Liver (tissue), 9 donors: Measurements from ENCODE around the gene MOK. TPM values are rescaled to one million over a fixed set of nuclear protein-coding genes. Genes with fewer than 3 reads are reported as not detected.

Experiments
- DNase-seq: peaks from one replicate; pipeline ENCODE4 v3.0.0-alpha.2; 2017; ENCODE audit warnings: low spot score
- H3K27ac ChIP-seq, 2 donors: one replicate each; pipeline ENCODE4 v1.7.0; 2013; ENCODE audit warnings: inconsistent platforms in 2 of 2, low read length in 2 of 2, control low read depth in 1 of 2, low read depth in 1 of 2, mild to moderate bottlenecking in 1 of 2
- H3K27me3 ChIP-seq, 4 donors: one replicate each; pipeline versions ENCODE4 v1.6.1 to v1.7.0; 2013; ENCODE audit warnings: low read length in 3 of 4, inconsistent platforms in 1 of 4, mild to moderate bottlenecking in 1 of 4, moderate library complexity in 1 of 4; ENCODE audit not compliant: control insufficient read depth in 4 of 4, insufficient read depth in 4 of 4
- H3K36me3 ChIP-seq, 4 donors: one replicate each; pipeline versions ENCODE4 v1.6.1 to v1.7.0; 2013; ENCODE audit warnings: low read length in 3 of 4, mild to moderate bottlenecking in 3 of 4, low read depth in 1 of 4, moderate library complexity in 1 of 4; ENCODE audit not compliant: control insufficient read depth in 4 of 4, insufficient read depth in 3 of 4
- H3K4me1 ChIP-seq, 4 donors: one replicate each; pipeline versions ENCODE4 v1.6.1 to v1.7.0; 2013; ENCODE audit warnings: low read length in 3 of 4, mild to moderate bottlenecking in 3 of 4, moderate library complexity in 1 of 4; ENCODE audit not compliant: control insufficient read depth in 4 of 4, insufficient read depth in 4 of 4
- H3K4me3 ChIP-seq, 3 donors: one replicate each; pipeline versions ENCODE4 v1.6.1 to v1.7.0; 2013; ENCODE audit warnings: low read length in 3 of 3, control low read depth in 1 of 3, low read depth in 1 of 3, mild to moderate bottlenecking in 1 of 3
- H3K9ac ChIP-seq, 2 donors: one replicate each; pipeline ENCODE4 v1.7.0; 2013; ENCODE audit warnings: low read length in 2 of 2, mild to moderate bottlenecking in 2 of 2, moderate library complexity in 2 of 2, control low read depth in 1 of 2, low read depth in 1 of 2
- H3K9me3 ChIP-seq, 4 donors: one replicate each; pipeline versions ENCODE4 v1.6.1 to v1.7.0; 2013; ENCODE audit warnings: low read length in 3 of 4; ENCODE audit not compliant: control insufficient read depth in 4 of 4
- CTCF ChIP-seq: fragments of 150-350 bp; IDR thresholded peaks from 2 replicates; pipeline ENCODE4 v1.5.1; 2017; ENCODE audit warnings: improper control_type of control experiment, low read depth, low read length; ENCODE audit not compliant: missing input control
- EGR1 ChIP-seq, 2 donors: IDR thresholded peaks; 2 replicates each; pipeline ENCODE4 v1.6.1; 2016 to 2018; ENCODE audit warnings: antibody characterized with exemption in 2 of 2, low read depth in 2 of 2
- FOXA1 ChIP-seq: IDR thresholded peaks from 2 replicates; pipeline ENCODE4 v1.6.1; 2016; ENCODE audit warnings: antibody characterized with exemption
- GABPA ChIP-seq, 2 donors: IDR thresholded peaks in 1 of 2; conservative IDR thresholded peaks in 1 of 2; 2 replicates each; pipeline ENCODE4 v1.6.1; 2016; ENCODE audit warnings: antibody characterized with exemption in 2 of 2, mild to moderate bottlenecking in 1 of 2, moderate library complexity in 1 of 2
- HNF4A ChIP-seq, 2 donors: conservative IDR thresholded peaks; 2 replicates each; pipeline ENCODE4 v1.6.1; 2016; ENCODE audit warnings: antibody characterized with exemption in 2 of 2, mild to moderate bottlenecking in 2 of 2
- HNF4G ChIP-seq: IDR thresholded peaks from 2 replicates; pipeline ENCODE4 v1.6.1; 2016; ENCODE audit warnings: antibody characterized with exemption
- JUND ChIP-seq, 2 donors: IDR thresholded peaks; 2 replicates each; pipeline ENCODE4 v1.6.1; 2016; ENCODE audit warnings: antibody characterized with exemption in 2 of 2
- RAD21 ChIP-seq, 2 donors: IDR thresholded peaks; 2 replicates each; pipeline ENCODE4 v1.6.1; 2016; ENCODE audit warnings: antibody characterized with exemption in 2 of 2, mild to moderate bottlenecking in 2 of 2
- REST ChIP-seq: IDR thresholded peaks from 2 replicates; pipeline ENCODE4 v1.6.1; 2016; ENCODE audit warnings: antibody characterized with exemption, mild to moderate bottlenecking
- RXRA ChIP-seq, 2 donors: IDR thresholded peaks; 2 replicates each; pipeline ENCODE4 v1.6.1; 2017 to 2018; ENCODE audit warnings: antibody characterized with exemption in 2 of 2, mild to moderate bottlenecking in 1 of 2
- SP1 ChIP-seq: IDR thresholded peaks from 2 replicates; pipeline ENCODE4 v1.6.1; 2018; ENCODE audit warnings: antibody characterized with exemption, mild to moderate bottlenecking
- TAF1 ChIP-seq: conservative IDR thresholded peaks from 2 replicates; pipeline ENCODE4 v1.6.1; 2016; ENCODE audit warnings: antibody characterized with exemption, mild to moderate bottlenecking
- ZBTB33 ChIP-seq: IDR thresholded peaks from 2 replicates; pipeline ENCODE4 v1.6.1; 2016; ENCODE audit warnings: antibody characterized with exemption
- WGBS: extraction: QIAGEN DNeasy Blood & Tissue Kit; methylation state at CpG from one replicate; pipeline ENCODE4 v1.1.7; 2013; 5-methylcytosine and 5-hydroxymethylcytosine counted together
- polyA plus RNA-seq, 2 donors: library from polyadenylated mRNA; stranded (reverse) in 1 of 2; unstranded in 1 of 2; fragments of 200-250 nt in 1 of 2; fragments of >200 nt in 1 of 2; fragmentation: Nextera tagmentation in 1 of 2; extraction: Ambion mirVana in 1 of 2; gene quantifications; one replicate each; pipeline versions ENCODE4 v1.2.1 to v1.2.3, GENCODE V29; 2013 to 2015
- total RNA-seq, 2 donors: library from RNA; depleted of rRNA; stranded (reverse); fragments of >200 nt; gene quantifications; one replicate each; pipeline ENCODE4 v1.2.3, GENCODE V29; 2014
- donor health status: healthy.
- donor health status: healthy.
- donor health status: healthy.
- donor health status: healthy.
- donor health status: healthy.

MOK gene
- total and polyA plus RNA-seq, 4 donors = 2.4 to 6.4 (median 2.9) TPM

- Histone ChIP-seq H3K27me3 (no peaks in the 10 kb centered on the region), H3K36me3 (no peaks in the 10 kb centered on the region), H3K27ac (no peak overlapping the region), H3K4me3 (no peak overlapping the region), H3K9ac (no peak overlapping the region), H3K9me3 (no peaks in the 10 kb centered on the region), H3K4me1 (peaks cover 0 to 7% (median 2%) of the 10 kb centered on the region in 4 donors)
- WGBS = 88% methylated on average over 9 of the region's 9 CpGs
- TF ChIP-seq TAF1 (no peak), REST (no peak), GABPA (IDR thresholded peaks at IDR 0.05 in 1 of 2, conservative IDR thresholded peaks at IDR 0.05 in 1 of 2) (no peak), CTCF (no peak), FOXA1 (no peak), SP1 (no peak), HNF4A (conservative IDR thresholded peaks at IDR 0.05) (no peak), RAD21 (IDR thresholded peaks at IDR 0.05) (no peak), JUND (IDR thresholded peaks at IDR 0.05) (no peak)
- DNase-seq = no peak
These were observed 121.9 kb downstream of the MOK start for GRCh38 chr14:102182936-102183619.

GRCh38 chr14:102182190-102182589, 122.8 kb downstream of the MOK start:
- DNase-seq = no peak
- no peak overlapping the region for H3K9ac ChIP-seq
- no peak overlapping the region for H3K4me3 ChIP-seq
- no peaks in the 10 kb centered on the region for H3K36me3 ChIP-seq
- TF ChIP-seq HNF4G (no peak), TAF1 (no peak), FOXA1 (no peak), SP1 (no peak)
- H3K9me3 ChIP-seq = no peaks in the 10 kb centered on the region
- H3K27ac ChIP-seq = no peak overlapping the region
- peaks cover 0 to 7% (median under 1%) of the 10 kb centered on the region in 4 donors for H3K4me1 ChIP-seq
- H3K27me3 ChIP-seq = no peaks in the 10 kb centered on the region

GRCh38 chr14:102181187-102181586, 123.8 kb downstream of the MOK start:
- 88% methylated on average over 1 of the region's 1 CpG for WGBS
- no peak for DNase-seq
- no peak overlapping the region for H3K9ac ChIP-seq
- no peak overlapping the region for H3K27ac ChIP-seq
- H3K27me3 ChIP-seq = no peaks in the 10 kb centered on the region
- TF ChIP-seq GABPA (IDR thresholded peaks at IDR 0.05 in 1 of 2, conservative IDR thresholded peaks at IDR 0.05 in 1 of 2) (no peak), ZBTB33 (no peak), HNF4G (no peak), EGR1 (IDR thresholded peaks at IDR 0.05; ENCODE audit: low read depth in 2 of 2) (no peak), RXRA (IDR thresholded peaks at IDR 0.05) (no peak)
- H3K9me3 ChIP-seq = no peaks in the 10 kb centered on the region
- H3K4me3 ChIP-seq = no peak overlapping the region
- peaks cover 0 to 5% (median under 1%) of the 10 kb centered on the region in 4 donors for H3K4me1 ChIP-seq
- H3K36me3 ChIP-seq = no peaks in the 10 kb centered on the region
